NCI-H345 treated with DMSO at 0.1 percent for 48 hours (cell line): ENCODE results near the gene FRS3.
"Not testable (repeated sequence)": the region's sequence is repeated elsewhere in the genome, so short reads cannot be mapped to it uniquely, and the experiment has no call there.

Experiments
- DNase-seq: peaks from one replicate; lab custom pipeline; 2025; ENCODE audit not compliant: unreplicated experiment; lab: John Stamatoyannopoulos, UW

FRS3 gene, protein sequence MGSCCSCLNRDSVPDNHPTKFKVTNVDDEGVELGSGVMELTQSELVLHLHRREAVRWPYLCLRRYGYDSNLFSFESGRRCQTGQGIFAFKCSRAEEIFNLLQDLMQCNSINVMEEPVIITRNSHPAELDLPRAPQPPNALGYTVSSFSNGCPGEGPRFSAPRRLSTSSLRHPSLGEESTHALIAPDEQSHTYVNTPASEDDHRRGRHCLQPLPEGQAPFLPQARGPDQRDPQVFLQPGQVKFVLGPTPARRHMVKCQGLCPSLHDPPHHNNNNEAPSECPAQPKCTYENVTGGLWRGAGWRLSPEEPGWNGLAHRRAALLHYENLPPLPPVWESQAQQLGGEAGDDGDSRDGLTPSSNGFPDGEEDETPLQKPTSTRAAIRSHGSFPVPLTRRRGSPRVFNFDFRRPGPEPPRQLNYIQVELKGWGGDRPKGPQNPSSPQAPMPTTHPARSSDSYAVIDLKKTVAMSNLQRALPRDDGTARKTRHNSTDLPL

GRCh38 chr6:41779788-41780550, at the start of gene FRS3:
Gene FRS3, minus strand, starts transcription at chr6:41779900. Its CDS starts 2,913 bp downstream, at chr6:41776987.
- peak; percentile 86 for DNase-seq

- no peak for DNase-seq
Measured at GRCh38 chr6:41826343-41827022, 46.8 kb upstream of the FRS3 start.

DNA sequence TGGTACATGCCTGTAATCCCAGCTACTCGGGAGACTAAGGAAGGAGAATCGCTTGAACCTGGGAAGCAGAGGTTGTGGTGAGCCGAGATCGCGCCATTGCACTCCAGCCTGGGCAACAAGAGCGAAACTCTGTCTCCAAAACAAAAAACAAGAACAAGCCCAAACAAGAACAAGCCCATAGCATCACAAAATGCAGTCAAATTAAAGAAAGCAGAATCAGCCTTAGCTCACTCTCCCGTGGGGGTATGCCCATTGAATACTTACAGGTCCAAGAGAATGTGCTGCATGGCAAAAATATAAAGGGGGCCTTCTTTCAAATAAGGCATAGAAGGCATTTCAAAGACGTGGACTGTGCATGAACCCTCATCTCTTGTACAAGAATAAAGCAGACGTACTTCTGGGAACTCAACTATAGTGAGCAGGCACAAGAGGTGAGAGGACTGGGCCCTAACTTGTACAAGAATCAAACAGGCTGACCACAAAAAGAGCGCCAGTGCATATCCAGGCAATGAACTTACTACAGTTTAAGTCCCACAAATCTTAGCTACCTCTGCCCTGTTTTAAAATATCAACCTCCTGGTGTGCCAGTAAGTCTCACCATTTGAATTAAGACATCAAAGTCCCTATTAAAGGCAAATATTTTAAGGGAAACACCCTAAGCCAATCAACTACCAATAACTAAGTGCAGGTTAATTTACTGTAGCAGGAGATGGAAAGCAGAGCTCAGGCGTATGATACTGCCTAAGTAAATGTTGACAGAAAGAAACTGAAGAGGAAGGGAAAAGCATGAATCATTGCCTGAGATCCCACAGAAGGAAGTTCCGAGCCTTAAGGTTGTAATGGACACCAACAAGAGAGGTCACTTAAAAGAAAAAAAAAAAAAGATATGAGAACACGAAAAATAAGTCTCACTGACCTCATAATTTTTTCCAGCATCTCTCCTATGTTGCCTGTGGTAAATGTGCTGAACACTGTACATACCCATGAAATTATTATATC, 45.2 kb upstream of the FRS3 start:
- no peak for DNase-seq

- DNase-seq: no peak
Measured at GRCh38 chr6:41823178-41823577, 43.5 kb upstream of the FRS3 start.

- DNase-seq: no peak
Measured at GRCh38 chr6:41822021-41822420, 42.3 kb upstream of the FRS3 start.

DNA sequence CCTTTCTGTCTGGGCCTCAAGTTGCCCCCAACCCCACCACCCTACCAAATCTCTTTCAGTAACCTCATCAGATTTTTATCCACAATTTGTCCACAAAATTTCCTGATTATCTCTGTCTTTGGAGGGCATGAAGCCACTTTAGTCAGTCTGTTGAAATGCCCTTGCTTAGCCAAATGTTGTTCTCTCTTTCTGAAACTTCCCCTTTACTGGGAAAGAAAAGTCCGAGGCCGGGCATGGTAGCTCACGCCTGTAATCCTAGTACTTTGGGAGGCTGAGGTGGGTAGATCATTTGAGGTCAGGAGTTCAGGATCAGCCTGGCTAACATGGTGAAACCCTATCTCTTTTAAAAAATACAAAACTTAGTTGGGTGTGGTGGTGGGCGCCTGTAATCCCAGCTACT, 41.6 kb upstream of the FRS3 start:
- no peak for DNase-seq

GRCh38 chr6:41818271-41819054, 38.8 kb upstream of the FRS3 start:
- no peak for DNase-seq

- no peak for DNase-seq
Measured at GRCh38 chr6:41815587-41815986, 35.9 kb upstream of the FRS3 start.

- no peak for DNase-seq
Measured at GRCh38 chr6:41814629-41815028, 34.9 kb upstream of the FRS3 start.

GRCh38 chr6:41813956-41814355, 34.3 kb upstream of the FRS3 start:
- DNase-seq: no peak

DNA sequence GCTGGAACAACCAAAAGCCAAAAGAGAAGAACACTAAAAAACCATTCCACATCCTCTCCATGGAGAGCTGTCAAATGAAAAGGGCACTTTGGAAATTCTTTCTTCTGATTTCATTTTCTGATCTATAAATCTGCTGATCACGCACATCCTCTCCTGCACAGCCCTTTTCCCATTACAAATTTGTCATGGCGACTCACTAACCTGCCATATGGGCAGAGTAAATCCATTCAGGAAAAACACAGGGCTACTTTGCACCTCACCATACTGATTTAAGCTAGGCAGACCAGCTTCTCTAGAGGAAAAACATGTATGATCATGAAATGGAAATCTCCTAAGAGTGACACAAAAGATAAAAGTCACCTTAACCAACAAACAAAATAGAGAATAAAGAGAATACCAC, 33.8 kb upstream of the FRS3 start:
- DNase-seq: no peak

- not testable (repeated sequence) for DNase-seq
Measured at GRCh38 chr6:41811946-41812345, 32.2 kb upstream of the FRS3 start.

DNA sequence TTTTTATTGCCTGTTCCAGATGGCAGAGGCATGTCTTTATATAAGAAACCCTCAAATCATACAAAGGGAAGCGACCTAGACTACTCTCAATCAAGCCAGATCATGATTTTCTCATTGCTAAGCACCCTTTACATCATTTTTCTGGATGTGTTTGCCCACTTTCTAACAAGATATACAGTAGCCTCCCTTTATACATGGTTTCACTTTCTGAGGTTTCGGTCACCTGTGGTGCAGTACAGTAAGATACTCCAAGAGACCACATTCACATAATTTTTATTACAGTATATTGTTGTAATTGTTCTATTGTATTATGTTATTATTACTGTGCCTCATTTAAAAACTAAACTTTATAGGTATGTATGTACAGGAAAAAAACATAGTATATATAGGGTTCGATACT, 31.4 kb upstream of the FRS3 start:
- DNase-seq: no peak

- DNase-seq: no peak
Measured at GRCh38 chr6:41805830-41806774, 26.4 kb upstream of the FRS3 start.

DNA sequence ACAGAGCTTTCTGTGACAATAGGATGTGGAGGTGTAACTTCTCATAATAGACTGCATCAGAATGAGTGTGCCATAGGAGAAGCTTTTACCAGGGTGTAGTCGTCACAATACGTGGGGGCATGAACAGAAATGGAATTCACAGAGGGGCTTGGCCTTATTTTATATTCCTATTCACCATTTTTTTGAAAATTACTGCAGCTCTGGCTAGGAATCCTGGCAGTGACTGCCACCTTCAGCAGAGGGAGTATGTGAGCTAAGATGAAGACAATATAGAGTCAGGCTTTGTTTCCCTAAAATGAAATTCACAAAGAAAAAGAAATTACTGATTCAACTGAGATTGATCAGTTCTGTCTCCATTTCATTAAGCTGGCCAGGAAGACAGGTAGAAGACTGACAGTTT, 21.7 kb upstream of the FRS3 start:
- no peak for DNase-seq

DNA sequence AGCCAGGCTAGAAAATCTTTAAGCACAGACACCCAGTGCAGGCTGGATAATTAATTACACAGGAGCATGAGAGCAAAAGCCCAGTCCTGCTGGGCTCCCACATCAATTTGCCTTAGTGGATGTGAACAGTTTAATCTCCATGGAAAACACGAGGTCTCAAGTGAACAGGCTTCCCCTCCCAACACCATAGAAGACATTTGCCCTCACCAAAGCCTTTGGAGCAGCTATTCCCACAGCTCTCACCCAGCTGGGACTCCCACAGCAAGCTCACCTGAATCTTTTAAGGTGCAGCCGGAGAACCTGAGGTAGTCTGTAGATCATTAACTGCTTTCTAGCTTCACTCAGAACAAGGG, 19.8 kb upstream of the FRS3 start:
- no peak for DNase-seq

DNA sequence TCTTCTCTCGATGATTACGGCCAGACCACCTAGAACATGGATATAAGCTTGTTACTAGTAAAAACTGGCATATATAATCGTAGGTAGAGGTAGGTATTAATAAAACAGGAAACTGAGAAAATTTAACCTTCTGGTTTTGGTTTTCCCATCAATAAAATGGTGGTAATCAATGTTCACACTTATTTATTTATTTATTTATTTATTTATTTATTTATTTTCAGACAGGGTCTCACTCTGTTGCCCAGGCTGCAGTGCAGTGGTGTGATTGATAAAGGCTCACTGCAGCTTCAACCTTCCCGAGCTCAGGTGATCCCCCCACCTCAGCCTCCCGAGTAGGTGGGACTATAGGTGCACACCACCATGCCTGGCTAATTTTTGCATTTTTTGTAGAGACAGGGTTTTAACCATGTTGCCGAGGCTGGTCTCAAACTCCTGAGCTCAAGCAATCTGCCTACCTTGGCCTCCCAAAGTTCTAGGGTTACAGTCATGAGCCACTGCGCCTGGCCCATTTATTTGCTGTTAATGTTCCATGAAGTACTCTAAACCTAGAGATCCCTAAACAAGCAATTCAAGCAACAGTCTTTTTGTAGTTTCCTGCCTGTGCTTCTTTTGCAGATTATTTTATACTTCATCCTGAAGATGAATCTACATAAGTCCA, 19.3 kb upstream of the FRS3 start:
- DNase-seq: no peak

DNA sequence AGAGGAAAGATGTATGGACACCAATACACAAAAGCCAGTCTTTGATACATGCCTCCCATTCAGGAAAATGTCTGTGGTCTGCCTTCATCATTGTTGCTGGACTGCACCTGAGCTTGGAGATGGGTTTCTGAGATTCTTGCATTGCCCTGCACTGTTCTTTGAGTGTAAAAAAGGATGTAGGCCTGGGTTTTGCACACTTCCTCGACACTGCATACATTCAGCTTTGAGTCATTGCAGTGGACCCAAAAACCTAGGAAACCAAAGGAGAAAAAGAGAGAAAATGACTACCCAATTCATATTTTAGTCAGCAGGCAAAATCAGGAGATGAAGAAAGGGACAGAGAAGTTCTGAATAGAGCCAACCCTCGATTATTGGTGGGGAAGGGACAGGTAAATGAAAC, 16.8 kb upstream of the FRS3 start:
- no peak for DNase-seq
